DOHH2 (cell line): ENCODE measurements around the gene PCDHGB1.

Experiments used
- EZH2phosphoT487 ChIP-seq: fragments of 200-600 bp; sonication (generic); IDR thresholded peaks from 2 replicates; pipeline ENCODE4 v1.6.1; 2017; ENCODE audit warnings: borderline replicate concordance, mild to moderate bottlenecking, antibody characterized with exemption, low read length, moderate library complexity, mixed read lengths
- TF ChIP-seq, protein P1 (sequence below): fragments of 200-600 bp; sonication (generic); IDR thresholded peaks from one replicate; pipeline ENCODE4 v1.5.1; 2014; ENCODE audit warnings: antibody characterized with exemption, mild to moderate bottlenecking, low read depth, low read length; ENCODE audit not compliant: poor library complexity, severe bottlenecking

DNA sequence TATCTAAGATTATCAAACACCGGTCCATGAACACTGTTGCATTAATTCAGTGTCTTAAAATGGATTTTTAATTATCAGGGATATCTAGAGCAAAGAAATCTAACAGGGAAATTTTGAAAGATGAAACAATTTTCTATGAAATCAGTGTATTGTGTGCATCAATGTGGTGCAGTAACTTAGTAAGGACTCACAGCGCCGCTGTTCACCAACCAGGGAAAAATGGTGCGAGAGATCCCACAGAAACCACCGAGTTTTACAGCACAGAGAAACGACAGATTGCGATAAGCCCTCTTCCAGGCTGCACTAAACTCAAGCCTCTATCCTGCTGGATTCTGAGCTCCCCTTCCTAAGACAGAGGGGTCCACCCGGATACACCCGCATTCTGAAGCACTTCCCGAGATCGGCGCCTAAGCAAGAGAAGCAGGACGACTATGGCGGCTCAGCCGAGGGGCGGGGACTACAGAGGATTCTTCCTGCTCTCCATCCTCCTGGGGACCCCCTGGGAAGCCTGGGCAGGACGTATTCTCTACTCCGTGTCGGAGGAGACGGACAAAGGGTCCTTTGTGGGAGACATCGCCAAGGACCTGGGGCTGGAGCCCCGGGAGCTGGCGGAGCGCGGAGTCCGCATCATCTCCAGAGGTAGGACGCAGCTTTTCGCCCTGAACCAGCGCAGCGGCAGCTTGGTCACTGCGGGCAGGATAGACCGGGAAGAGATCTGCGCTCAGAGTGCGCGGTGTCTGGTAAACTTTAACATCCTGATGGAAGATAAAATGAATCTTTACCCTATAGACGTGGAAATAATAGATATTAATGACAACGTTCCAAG lies 32.8 kb downstream of the PCDHGB1 start, which contains the start of gene PCDHGA7:
- TF ChIP-seq, protein P1, sequence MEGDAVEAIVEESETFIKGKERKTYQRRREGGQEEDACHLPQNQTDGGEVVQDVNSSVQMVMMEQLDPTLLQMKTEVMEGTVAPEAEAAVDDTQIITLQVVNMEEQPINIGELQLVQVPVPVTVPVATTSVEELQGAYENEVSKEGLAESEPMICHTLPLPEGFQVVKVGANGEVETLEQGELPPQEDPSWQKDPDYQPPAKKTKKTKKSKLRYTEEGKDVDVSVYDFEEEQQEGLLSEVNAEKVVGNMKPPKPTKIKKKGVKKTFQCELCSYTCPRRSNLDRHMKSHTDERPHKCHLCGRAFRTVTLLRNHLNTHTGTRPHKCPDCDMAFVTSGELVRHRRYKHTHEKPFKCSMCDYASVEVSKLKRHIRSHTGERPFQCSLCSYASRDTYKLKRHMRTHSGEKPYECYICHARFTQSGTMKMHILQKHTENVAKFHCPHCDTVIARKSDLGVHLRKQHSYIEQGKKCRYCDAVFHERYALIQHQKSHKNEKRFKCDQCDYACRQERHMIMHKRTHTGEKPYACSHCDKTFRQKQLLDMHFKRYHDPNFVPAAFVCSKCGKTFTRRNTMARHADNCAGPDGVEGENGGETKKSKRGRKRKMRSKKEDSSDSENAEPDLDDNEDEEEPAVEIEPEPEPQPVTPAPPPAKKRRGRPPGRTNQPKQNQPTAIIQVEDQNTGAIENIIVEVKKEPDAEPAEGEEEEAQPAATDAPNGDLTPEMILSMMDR, result no peak
- no peak for TF ChIP-seq EZH2phosphoT487
